NB4 (cell line): ENCODE measurements around the gene FREY1.

Experiments
- DNase-seq: peaks from one replicate; pipeline ENCODE4 v3.0.0; 2010; ENCODE audit warnings: low read depth
- H3K4me3 ChIP-seq: one replicate; pipeline ENCODE4 v1.5.1; 2011; ENCODE audit warnings: mild to moderate bottlenecking, low read depth, low read length, moderate library complexity
- CTCF ChIP-seq: IDR thresholded peaks from one replicate; pipeline ENCODE4 v1.5.1; 2012; ENCODE audit warnings: low read depth, low read length
- MAX ChIP-seq: IDR thresholded peaks from 2 replicates; pipeline ENCODE4 v1.6.1; 2011; ENCODE audit warnings: low read depth, low read length
- MYC ChIP-seq: IDR thresholded peaks from 2 replicates; pipeline ENCODE4 v1.6.1; 2011; ENCODE audit warnings: low read depth, low read length
- POLR2A ChIP-seq: IDR thresholded peaks from 2 replicates; pipeline ENCODE4 v1.6.1; 2011; ENCODE audit warnings: mild to moderate bottlenecking; ENCODE audit not compliant: insufficient read length; ENCODE audit errors: extremely low read depth

The FREY1 gene

GRCh38 chr11:45922425-45923082 is 15.5 kb upstream of the FREY1 start, which contains the start of gene LARGE2:
Gene LARGE2, plus strand, starts transcription at chr11:45922656. Its CDS starts 227 bp downstream, at chr11:45922883.
- no peak for DNase-seq
- no peak within 1 kb of the TSS for H3K4me3 ChIP-seq

DNA sequence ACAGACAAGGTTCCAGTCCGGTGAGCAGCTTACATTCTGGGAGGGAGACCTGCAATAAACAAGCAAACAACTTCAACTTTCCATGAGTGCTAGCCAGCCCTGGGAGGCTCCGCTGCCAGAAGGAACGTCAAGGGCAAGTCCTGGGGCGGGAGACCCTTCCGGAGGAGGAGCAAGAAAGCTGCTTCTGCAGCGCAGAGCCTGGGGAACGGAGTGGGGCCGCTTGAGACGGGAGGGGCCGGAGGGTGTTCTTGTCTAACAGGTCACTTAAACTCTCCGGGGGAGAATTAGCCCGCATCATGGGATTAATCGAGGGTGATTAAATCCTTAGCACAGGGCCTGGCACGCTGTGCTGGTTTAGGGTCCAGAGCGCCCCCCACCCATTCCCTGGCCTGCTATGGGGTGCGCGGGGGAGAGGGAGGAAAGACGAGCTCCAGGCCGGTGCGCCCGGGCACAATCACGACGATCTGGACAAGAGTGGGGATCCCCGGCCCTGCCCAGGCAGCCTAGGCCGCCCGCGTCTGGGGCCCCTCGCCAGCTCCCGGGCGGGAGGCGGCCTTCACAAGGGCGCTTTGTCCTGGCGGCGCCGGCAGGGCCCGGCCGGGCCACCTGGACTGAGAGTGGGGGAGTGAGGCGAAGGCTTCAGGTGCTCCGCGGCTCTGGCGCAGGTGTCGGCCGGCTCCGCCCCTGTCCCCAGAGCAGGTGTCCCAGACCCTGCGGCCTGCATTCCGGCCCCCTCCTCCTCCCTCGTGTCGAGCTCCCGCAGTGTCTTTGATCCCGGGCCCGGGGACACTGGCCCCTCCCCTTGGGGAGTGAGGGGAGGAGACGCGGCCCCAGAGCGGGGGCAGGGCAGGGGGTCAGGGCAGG is 14.7 kb upstream of the FREY1 start:
- no peak overlapping the region for H3K4me3 ChIP-seq
- no peak for DNase-seq
- TF ChIP-seq POLR2A (no peak), MYC (no peak), MAX (no peak), CTCF (no peak)

More at GRCh38 chr11:45922425-45923082, 15.5 kb upstream of the FREY1 start, which contains the start of gene LARGE2:
- TF ChIP-seq MAX: no peak
- TF ChIP-seq CTCF: no peak
- no peak for TF ChIP-seq POLR2A
- TF ChIP-seq MYC: no peak

DNA sequence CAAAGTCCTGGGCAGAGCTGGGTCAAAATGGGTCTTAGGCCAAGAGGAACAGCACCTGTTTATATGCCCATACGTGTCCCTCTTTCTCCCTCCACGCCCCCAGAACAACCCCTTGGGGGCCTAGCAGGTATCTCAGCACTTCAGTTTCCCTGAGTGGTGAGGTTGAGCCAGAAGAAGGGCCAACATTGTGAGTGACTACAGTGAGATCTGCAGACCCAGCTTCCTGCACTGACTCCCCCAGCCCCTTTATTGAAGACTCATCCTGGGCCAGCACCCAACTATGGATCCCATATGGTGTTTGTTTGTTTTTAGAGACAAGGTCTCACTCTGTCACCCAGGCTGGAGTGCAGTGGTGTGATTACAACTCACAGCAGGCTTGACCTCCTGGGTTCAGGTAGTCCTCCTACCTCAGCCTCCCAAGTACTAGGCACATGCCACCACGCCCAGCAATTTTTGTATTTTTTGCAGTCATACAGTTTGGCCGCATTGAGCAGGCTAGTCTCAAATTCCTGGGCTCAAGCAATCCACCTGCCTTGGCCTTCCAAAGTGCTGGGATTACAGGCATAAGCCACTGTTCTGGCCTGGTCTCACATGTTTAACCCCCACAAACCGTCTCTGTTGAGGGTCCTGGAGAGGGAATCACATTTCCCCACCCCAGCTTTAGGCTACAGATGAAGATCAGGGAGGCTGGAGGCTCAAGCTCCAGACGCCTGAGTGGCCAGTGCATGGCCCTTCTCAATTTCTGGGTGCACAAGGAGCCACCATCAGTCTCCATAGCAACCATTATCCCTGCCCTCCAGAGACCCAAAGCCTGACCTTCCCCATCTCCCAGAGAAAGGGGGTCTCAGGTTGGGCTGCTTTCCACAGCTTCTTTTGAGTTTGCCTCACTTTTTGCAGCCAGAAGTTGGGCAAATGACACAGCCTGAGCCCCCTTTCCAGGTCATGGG is 13.7 kb upstream of the FREY1 start:
- no peak overlapping the region for H3K4me3 ChIP-seq
- no peak for DNase-seq
- no peak for TF ChIP-seq MYC
- TF ChIP-seq CTCF: no peak
- no peak for TF ChIP-seq MAX
- TF ChIP-seq POLR2A: no peak

GRCh38 chr11:45919806-45920530 is 12.9 kb upstream of the FREY1 start:
- DNase-seq: no peak
- TF ChIP-seq CTCF: no peak
- no peak for TF ChIP-seq MAX
- TF ChIP-seq POLR2A: no peak
- TF ChIP-seq MYC: no peak
- H3K4me3 ChIP-seq: no peak overlapping the region
